SH-SY5Y (cell line): ENCODE results near the gene DHDDS.
A peak's percentile ranks its signal among the peaks of the same experiment; 100 is the strongest.

Experiments
- GATA2 ChIP-seq: IDR thresholded peaks from 2 replicates; pipeline ENCODE4 v1.6.1; 2011; ENCODE audit warnings: mild to moderate bottlenecking, low read depth, low read length
- GATA3 ChIP-seq: IDR thresholded peaks from 2 replicates; pipeline ENCODE4 v1.6.1; 2011; ENCODE audit warnings: low read depth, mild to moderate bottlenecking, low read length, moderate library complexity

DHDDS gene

DNA sequence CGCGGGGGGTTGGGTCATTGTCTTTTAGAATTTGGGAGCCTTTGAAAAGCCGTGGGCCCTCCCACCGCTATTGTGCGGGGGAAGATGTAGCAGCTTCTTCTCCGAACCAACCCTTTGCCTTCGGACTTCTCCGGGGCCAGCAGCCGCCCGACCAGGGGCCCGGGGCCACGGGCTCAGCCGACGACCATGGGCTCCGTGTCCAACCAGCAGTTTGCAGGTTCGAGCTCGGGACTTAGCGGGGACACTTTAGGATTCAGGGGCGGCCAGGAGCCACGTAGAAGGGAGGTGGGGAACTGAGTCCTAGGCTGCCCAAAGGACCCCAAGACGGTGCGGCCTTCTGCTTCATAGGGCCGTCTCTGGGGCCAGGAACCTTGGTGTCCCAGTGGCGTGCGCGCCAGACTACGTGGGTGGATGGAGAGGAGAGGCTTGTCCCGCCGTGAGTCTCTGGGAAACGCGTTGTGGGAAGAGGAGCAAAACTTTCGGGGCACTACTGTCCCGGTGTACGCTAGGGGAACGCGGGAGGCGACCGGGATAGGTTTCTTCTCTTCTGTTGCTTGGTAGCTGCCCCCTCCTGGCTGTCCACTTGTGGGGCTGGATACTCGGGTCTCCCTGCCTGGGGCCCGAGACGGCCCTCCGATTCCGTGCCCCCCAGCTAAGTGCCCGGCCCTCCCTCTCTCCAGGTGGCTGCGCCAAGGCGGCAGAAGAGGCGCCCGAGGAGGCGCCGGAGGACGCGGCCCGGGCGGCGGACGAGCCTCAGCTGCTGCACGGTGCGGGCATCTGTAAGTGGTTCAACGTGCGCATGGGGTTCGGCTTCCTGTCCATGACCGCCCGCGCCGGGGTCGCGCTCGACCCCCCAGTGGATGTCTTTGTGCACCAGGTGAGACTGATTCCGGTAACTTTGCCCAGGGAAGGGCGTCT lies 21.2 kb upstream of the DHDDS start, which contains the start of gene LIN28A:
LIN28A (plus strand) TSS at position 112 of the 918 bp plus-strand sequence; CDS start at position 187, 75 bp downstream.
- TF ChIP-seq GATA3 (no peak), GATA2 (no peak)

DNA sequence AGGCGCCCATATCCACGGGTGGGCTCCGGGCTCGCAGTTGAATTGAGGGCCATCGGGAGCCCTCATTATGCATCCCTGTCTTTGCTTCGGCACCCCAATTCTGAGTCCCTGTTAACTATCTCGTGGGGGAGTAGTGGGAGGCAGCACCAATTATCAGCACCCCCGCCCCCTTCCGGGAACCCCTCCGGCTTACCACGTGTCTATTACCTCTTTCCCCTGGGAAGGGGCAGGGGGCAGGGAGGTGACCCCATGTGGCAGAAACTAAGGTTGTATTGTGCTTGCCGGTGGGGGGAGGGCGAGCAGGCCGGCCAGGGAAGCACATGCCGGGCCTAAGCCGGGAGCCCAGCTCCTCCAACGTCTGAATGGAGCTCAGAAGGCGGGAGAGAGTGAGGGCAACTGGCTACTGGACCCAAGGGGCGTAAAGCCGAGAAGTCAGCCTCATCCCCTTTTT lies 20.5 kb upstream of the DHDDS start:
- TF ChIP-seq GATA3: no peak
- TF ChIP-seq GATA2: no peak

- TF ChIP-seq GATA2 (no peak), GATA3 (no peak)
Observed at GRCh38 chr1:26412180-26412840, 19.8 kb upstream of the DHDDS start.

DNA sequence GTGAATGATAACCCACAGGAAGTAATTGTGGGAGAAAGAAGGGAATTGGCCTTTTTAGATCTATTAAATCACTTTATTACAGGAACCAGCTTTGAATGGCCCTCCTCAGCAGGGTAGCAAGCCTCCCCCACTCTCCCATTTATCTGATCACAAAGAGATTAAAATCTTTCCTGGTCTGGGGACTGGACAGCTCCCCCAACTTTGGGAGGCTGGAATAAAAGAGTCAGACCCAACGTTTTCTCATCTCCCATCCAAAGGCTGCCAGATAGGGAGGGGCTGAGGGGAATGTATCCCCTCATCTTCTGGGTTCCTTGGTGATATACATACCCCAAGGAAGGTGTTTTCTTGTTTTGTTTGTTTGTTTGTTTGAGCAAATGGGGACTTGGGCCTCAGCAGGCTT lies 19.1 kb upstream of the DHDDS start:
- TF ChIP-seq GATA3 (no peak), GATA2 (peak; percentile 16; the same call in 1 of the 2 replicates)

DNA sequence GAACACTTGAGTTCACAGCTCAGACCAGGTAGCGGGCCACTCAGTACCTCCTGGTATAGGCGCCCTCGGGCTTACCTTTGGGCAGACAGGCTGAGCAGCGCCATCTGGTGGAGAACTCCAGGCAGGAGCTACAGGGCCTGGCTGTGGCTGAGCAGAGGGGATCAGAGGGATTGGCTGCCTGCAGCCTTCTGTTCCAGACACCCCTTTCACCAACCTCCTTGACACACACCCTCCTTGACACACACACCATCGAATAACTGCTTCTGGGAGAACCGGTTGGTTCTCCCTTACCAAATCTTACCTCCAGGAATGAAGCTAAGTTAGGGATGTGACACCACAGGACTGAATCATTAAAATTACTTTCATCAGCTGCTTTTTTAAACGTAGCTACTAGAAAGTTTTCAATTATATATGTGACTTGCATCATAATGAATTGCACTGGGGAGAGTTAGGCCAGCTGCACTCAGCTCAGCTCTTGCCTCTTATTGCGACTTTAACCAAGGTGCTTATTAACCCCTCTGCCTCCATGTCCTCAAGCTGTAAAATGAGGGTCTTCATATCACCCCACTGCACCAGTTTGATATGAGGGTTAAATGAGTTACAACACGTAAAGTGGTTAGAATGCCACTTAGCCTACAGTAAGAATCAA lies 14.9 kb upstream of the DHDDS start:
- no peak for TF ChIP-seq GATA3
- TF ChIP-seq GATA2: no peak

DNA sequence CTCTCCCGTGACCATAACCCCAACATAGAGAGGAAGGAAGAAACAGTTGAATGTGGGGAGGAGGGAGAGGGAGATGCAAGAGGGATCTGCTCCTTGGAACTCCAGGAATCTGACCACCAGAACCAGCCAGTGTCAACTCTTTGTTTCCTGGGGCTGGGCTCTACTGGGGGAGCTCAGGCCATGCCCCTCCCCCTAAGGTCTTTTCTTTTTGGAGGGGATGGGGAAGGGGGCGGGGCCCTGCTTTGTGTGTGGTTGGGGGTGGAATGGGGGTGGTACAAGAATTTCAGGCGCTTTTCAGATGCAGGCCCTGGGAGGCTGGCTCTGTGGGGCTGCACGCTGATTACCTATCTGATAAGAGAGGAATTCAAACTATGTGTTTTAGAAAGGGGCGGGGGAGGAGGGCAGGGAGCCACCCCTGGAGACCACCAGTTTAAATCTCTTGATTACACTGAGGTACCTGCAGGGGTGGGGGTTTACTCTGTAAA lies 13.2 kb upstream of the DHDDS start:
- TF ChIP-seq GATA3 (no peak), GATA2 (no peak)

DNA sequence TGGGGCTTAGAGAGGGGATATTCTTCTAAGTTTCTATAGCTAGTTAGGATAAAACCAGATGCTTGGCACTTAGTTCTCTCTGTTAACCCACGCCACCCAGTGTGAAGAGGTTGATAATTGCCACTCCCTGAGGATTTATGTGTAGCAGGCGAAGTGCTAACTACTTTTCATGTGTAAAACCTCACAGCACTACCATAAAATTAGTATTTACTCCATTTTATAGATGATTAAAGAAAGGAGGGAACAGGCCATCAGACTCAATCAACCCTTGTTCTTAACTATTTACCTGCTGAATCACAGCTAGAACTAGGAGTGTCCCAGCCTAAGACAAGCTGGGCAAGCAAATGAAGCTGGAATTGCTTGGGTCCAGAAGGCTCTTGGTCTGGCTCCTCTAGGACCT lies 12.6 kb upstream of the DHDDS start:
- no peak for TF ChIP-seq GATA2
- TF ChIP-seq GATA3: no peak

DNA sequence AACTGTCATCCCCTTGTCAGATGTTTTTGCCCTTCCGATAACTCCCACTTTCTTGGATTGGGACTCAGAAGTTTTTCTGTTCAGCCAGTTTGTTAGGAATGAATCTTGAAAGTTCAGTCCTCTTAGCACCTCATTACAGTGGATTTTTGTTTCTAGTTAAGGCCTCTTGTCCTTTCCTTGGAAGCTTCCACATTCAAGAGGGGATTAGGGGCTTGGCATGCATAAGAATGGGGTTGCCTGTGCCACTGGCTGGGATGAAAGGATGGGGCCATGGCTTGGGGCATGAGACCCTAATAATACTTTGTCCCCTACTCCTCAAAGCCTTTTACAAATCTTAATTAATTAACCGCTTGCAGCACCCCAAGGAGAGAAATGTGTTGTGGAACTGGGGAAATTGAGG lies 2.4 kb upstream of the DHDDS start:
- no peak for TF ChIP-seq GATA3
- TF ChIP-seq GATA2: no peak

GRCh38 chr1:26432793-26433192 lies 672 bp downstream of the DHDDS start:
- TF ChIP-seq GATA3: no peak
- TF ChIP-seq GATA2: no peak

- no peak for TF ChIP-seq GATA2
- no peak for TF ChIP-seq GATA3
Observed at GRCh38 chr1:26434161-26434752, 2.1 kb downstream of the DHDDS start.

- TF ChIP-seq GATA3 (no peak), GATA2 (no peak)
Observed at GRCh38 chr1:26438041-26438440, 5.9 kb downstream of the DHDDS start.

GRCh38 chr1:26440259-26440658 lies 8.1 kb downstream of the DHDDS start:
- no peak for TF ChIP-seq GATA3

DNA sequence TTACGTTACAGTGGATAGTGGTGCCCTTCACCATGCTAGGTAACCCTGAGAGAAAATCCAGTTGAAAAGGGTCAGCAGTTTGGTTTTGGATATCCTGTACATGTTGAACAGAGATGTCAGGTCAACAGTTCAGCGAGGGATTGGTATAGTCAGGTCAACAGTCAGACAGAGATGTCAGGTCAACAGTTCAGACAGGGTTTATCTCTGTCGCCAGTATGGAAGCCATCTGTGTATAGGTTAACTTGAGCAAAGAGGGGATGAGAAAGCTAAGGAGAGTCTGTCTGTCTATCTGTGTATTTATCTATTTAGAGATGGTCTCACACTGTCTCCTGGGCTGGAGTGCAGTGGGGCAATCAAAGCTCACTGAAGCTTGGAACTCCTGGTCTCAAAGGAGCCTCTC lies 17.7 kb downstream of the DHDDS start:
- TF ChIP-seq GATA2: no peak
- TF ChIP-seq GATA3: no peak

- TF ChIP-seq GATA2: no peak
- no peak for TF ChIP-seq GATA3
Observed at GRCh38 chr1:26450908-26451307, 18.8 kb downstream of the DHDDS start.
